ENCODE results near the gene LRRC8D. TPM values are rescaled to one million over a fixed set of nuclear protein-coding genes. Genes with fewer than 3 reads are reported as not detected.
A peak's percentile ranks its signal among the peaks of the same experiment; 100 is the strongest.

LRRC8D gene
- total RNA-seq, 1 donor from 2014 or later, result 22.2 TPM

GRCh38 chr1:89855413-89856123, 34.7 kb downstream of the LRRC8D start:
- intact Hi-C loops (cut with DNase I), result no loop called here
- no peak overlapping the region for H3K4me3 ChIP-seq
- H3K27me3 ChIP-seq (ENCODE audit: low read depth), result no peaks in the 10 kb centered on the region
- no peak overlapping the region for H3K27ac ChIP-seq
- TF ChIP-seq CTCF (IDR thresholded peaks at IDR 0.05), result no peak
- ATAC-seq, result no peak
- H3K9me3 ChIP-seq, result no peaks in the 10 kb centered on the region
- DNase-seq, result no peak
- H3K36me3 ChIP-seq, result no peaks in the 10 kb centered on the region
- no peaks in the 10 kb centered on the region for H3K4me1 ChIP-seq

- Histone ChIP-seq H3K27me3 (ENCODE audit: low read depth) (no peaks in the 10 kb centered on the region), H3K9me3 (no peaks in the 10 kb centered on the region), H3K4me1 (no peaks in the 10 kb centered on the region), H3K36me3 (no peaks in the 10 kb centered on the region), H3K27ac (no peak overlapping the region), H3K4me3 (no peak overlapping the region)
- intact Hi-C loops (cut with DNase I), result no loop called here
- no peak for TF ChIP-seq CTCF (IDR thresholded peaks at IDR 0.05)
- ATAC-seq (no peak), DNase-seq (no peak)
These were observed 42.5 kb downstream of the LRRC8D start for GRCh38 chr1:89863165-89863830.

GRCh38 chr1:89865498-89866382, 44.9 kb downstream of the LRRC8D start:
- Histone ChIP-seq H3K4me3 (no peak overlapping the region), H3K27me3 (ENCODE audit: low read depth) (no peaks in the 10 kb centered on the region), H3K27ac (no peak overlapping the region), H3K4me1 (no peaks in the 10 kb centered on the region), H3K36me3 (peaks cover 14% of the 10 kb centered on the region), H3K9me3 (no peaks in the 10 kb centered on the region)
- intact Hi-C loops (cut with DNase I), result no loop called here
- DNase-seq (no peak), ATAC-seq (no peak)
- no peak for TF ChIP-seq CTCF (IDR thresholded peaks at IDR 0.05)

- TF ChIP-seq CTCF (IDR thresholded peaks at IDR 0.05), result no peak
- no peak for ATAC-seq
- H3K9me3 ChIP-seq, result no peaks in the 10 kb centered on the region
- intact Hi-C loops (cut with DNase I), result no loop called here
- H3K36me3 ChIP-seq, result peaks cover 14% of the 10 kb centered on the region
- no peaks in the 10 kb centered on the region for H3K27me3 ChIP-seq (ENCODE audit: low read depth)
- H3K4me3 ChIP-seq, result no peak overlapping the region
- no peaks in the 10 kb centered on the region for H3K4me1 ChIP-seq
- no peak overlapping the region for H3K27ac ChIP-seq
- DNase-seq, result no peak
These were observed 45.7 kb downstream of the LRRC8D start for GRCh38 chr1:89866568-89866967.

- Histone ChIP-seq H3K4me1 (peaks cover 6% of the 10 kb centered on the region), H3K4me3 (no peak overlapping the region), H3K36me3 (peaks cover 14% of the 10 kb centered on the region), H3K27me3 (ENCODE audit: low read depth) (no peaks in the 10 kb centered on the region), H3K9me3 (no peaks in the 10 kb centered on the region), H3K27ac (no peak overlapping the region)
- intact Hi-C loops (cut with DNase I), result no loop called here
- no peak for TF ChIP-seq CTCF (IDR thresholded peaks at IDR 0.05)
- ATAC-seq, result peak in 1 of 2 donors; percentile 46
- DNase-seq, result no peak
These were observed 50.2 kb downstream of the LRRC8D start for GRCh38 chr1:89870998-89871397.

Measured in lower lobe of right lung (tissue), 2 donors.